ENCODE results near the gene CD177.
"Not testable (repeated sequence)": the region's sequence is repeated elsewhere in the genome, so short reads cannot be mapped to it uniquely, and the experiment has no call there.

DNA sequence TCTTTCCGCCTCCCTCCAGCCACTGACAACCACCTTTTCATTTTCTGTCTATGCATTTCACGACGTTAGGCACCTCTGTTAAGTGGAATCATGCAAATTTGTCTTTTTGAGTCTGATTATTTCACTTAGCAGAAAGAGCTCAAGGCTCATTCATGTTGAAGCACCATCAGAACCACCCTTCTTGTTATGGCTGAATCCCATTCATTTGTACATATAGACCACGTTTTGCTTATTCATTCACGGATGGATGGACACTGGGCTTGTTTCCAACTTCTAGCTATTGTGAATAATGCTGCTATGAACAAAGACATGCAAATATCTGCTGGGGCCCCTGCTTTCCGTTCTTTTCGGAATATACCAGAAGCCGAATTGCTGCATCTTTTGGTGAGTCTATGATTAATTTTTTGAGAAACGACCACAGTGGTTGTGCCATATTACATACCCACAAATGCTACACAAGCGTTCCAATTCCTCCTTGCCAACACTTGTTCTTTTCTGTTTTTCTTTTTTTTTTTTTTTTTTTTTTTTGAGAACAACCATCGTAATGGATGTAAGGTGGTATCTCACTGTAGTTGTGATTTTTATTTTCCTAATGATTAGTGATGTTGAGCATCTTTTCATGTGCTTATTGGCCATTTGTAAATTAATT is 37.5 kb downstream of the CD177 start:
- TF ChIP-seq, protein P1, sequence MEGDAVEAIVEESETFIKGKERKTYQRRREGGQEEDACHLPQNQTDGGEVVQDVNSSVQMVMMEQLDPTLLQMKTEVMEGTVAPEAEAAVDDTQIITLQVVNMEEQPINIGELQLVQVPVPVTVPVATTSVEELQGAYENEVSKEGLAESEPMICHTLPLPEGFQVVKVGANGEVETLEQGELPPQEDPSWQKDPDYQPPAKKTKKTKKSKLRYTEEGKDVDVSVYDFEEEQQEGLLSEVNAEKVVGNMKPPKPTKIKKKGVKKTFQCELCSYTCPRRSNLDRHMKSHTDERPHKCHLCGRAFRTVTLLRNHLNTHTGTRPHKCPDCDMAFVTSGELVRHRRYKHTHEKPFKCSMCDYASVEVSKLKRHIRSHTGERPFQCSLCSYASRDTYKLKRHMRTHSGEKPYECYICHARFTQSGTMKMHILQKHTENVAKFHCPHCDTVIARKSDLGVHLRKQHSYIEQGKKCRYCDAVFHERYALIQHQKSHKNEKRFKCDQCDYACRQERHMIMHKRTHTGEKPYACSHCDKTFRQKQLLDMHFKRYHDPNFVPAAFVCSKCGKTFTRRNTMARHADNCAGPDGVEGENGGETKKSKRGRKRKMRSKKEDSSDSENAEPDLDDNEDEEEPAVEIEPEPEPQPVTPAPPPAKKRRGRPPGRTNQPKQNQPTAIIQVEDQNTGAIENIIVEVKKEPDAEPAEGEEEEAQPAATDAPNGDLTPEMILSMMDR (IDR thresholded peaks at IDR 0.05) = not testable (repeated sequence)
- TF ChIP-seq POLR2A (IDR thresholded peaks at IDR 0.05; ENCODE audit: low read depth) = not testable (repeated sequence)
